Measurements from ENCODE around the gene CENPM. TPM values are rescaled to one million over a fixed set of nuclear protein-coding genes. Genes with fewer than 3 reads are reported as not detected.

Gene CENPM
- total and polyA plus RNA-seq, 9 donors = 0.25 to 8.0 (median 1.8) TPM; not detected in 3

DNA sequence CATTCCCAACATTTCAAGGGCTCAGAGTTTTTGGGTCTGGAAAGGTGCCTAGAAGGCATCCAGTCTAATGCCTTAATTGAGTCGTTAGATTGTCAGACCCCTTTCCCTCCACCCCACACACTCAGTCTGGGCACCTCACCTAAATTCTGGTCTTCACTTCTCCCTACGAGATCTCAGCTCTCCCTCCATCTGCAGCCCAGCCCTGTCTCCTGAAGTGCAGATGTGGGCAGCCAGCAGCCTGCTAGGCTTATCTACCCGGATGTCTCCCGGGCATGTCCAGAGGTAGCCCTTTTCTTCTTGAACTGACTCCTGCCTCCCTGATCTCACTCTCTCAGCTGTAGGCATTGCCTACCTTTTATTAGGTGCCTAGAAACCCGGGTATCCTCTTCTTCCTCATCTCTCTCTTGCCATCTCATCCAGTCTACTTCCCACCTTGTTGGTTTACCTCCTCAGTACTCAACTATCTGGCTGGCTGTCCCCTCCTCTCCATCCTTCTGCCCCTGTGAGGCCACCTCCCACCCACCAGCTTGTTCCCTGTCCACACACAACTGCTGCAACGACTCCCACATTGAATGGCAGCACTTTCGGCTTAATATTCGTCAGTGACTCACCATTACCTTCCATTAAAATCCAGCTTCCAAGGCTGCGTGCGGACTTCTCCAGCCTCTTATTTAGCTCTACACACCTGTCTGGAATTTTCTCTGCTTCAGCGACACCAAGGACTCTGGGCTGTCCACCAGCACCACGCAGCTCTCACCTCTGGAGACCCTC lies 28.5 kb upstream of the CENPM start:
- intact Hi-C loops (cut with DNase I) = no loop called here
- peaks cover 3% of the 10 kb centered on the region for H3K4me1 ChIP-seq (ENCODE audit: insufficient read depth)
- no peak overlapping the region for H3K4me3 ChIP-seq
- H3K36me3 ChIP-seq = no peaks in the 10 kb centered on the region
- WGBS, 3 donors = 46 to 59% (median 51%) methylated on average over 12 of the region's 12 CpGs
- no peaks in the 10 kb centered on the region for H3K9me3 ChIP-seq
- no peaks in the 10 kb centered on the region for H3K27me3 ChIP-seq
- no peak overlapping the region for H3K27ac ChIP-seq
- DNase-seq = no peak
- TF ChIP-seq, protein P1, sequence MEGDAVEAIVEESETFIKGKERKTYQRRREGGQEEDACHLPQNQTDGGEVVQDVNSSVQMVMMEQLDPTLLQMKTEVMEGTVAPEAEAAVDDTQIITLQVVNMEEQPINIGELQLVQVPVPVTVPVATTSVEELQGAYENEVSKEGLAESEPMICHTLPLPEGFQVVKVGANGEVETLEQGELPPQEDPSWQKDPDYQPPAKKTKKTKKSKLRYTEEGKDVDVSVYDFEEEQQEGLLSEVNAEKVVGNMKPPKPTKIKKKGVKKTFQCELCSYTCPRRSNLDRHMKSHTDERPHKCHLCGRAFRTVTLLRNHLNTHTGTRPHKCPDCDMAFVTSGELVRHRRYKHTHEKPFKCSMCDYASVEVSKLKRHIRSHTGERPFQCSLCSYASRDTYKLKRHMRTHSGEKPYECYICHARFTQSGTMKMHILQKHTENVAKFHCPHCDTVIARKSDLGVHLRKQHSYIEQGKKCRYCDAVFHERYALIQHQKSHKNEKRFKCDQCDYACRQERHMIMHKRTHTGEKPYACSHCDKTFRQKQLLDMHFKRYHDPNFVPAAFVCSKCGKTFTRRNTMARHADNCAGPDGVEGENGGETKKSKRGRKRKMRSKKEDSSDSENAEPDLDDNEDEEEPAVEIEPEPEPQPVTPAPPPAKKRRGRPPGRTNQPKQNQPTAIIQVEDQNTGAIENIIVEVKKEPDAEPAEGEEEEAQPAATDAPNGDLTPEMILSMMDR (IDR thresholded peaks at IDR 0.05) = no peak
- TF ChIP-seq POLR2A (IDR thresholded peaks at IDR 0.05) = no peak
- no peak for TF ChIP-seq EP300 (IDR thresholded peaks at IDR 0.05)

DNA sequence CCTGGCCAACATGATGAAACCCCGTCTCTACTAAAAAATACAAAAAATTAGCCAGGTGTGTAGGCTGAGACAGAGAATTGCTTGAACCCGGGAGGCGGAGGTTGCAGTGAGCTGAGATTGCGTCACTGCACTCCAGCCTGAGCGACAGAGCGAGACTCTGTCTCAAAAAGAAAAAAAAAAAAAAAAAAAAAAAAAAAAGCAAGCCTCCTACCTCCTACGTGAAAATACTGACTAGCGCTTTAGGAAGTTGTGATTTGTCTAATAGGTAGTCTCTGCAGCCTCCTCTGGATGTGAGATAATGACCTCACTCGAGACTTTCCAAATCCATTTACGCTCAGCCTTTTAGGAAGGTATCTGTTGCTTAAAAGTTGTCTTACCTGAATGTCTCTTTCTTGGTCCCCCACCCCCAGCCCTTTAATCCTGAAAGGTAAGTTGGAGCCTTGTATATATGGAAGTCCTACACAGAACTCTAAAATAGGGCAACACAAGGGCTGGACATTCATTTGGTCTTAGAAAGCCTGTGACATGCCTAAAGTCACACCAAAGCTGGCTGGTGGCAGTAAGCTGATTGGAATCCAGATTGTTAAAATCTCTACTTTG lies 27.8 kb upstream of the CENPM start:
- Histone ChIP-seq H3K4me1 (ENCODE audit: insufficient read depth) (peaks cover 3% of the 10 kb centered on the region), H3K27ac (no peak overlapping the region), H3K27me3 (no peaks in the 10 kb centered on the region), H3K4me3 (no peak overlapping the region), H3K9me3 (no peaks in the 10 kb centered on the region), H3K36me3 (no peaks in the 10 kb centered on the region)
- TF ChIP-seq, protein P1 (IDR thresholded peaks at IDR 0.05) = no peak
- no peak for TF ChIP-seq EP300 (IDR thresholded peaks at IDR 0.05)
- 56 to 62% (median 58%) methylated on average over 10 of the region's 10 CpGs for WGBS, 3 donors
- DNase-seq = no peak
- intact Hi-C loops (cut with DNase I) = no loop called here

DNA sequence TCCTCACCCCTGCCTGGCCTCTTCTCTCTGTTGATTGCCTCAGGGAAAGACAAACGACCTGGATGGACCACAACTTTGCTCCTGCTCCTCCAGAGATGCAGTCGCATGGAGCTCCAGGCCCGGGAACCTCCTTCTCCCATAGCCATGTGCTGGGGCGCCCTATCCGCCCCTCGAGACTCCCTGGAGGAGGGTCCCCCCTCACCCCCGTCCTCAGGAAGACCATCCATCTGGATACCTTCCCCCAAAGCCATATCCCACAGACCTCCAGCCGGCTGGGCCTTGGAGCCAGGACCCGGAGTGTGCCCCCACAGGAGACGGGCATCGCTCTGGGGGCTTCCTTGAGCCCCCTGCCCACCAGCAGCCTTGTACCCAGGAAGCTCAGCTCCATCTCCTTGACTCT lies 24.5 kb upstream of the CENPM start:
- H3K27me3 ChIP-seq = no peaks in the 10 kb centered on the region

DNA sequence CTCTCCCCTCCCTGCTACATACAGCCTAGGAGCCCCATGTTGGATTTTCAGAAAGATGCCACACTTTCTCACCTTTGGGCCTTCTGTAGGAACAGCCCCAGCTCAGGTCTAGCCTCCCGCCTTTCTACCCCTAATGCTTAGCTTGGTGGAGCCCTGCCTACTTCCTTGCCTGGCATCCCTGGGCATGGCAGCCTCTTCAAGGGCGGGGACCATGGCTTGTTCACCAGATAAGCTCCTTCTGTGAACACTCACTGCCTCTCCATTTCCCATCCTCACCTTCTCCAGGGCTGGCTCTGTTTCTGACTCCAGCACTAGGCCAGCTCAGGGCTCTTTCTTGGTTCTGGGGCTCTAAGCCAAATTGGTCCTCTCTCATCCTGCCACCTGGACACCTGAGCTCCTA lies 23.6 kb upstream of the CENPM start:
- Histone ChIP-seq H3K27me3 (no peaks in the 10 kb centered on the region), H3K9me3 (no peaks in the 10 kb centered on the region), H3K36me3 (no peaks in the 10 kb centered on the region), H3K4me3 (no peak overlapping the region), H3K4me1 (ENCODE audit: insufficient read depth) (no peaks in the 10 kb centered on the region), H3K27ac (no peak overlapping the region)
- intact Hi-C loops (cut with DNase I) = no loop called here
- DNase-seq = no peak
- TF ChIP-seq EP300 (IDR thresholded peaks at IDR 0.05) (no peak), POLR2A (IDR thresholded peaks at IDR 0.05) (no peak)
- TF ChIP-seq, protein P1 (IDR thresholded peaks at IDR 0.05) = no peak
- 87 to 94% (median 91%) methylated on average over 2 of the region's 2 CpGs for WGBS, 3 donors

More for the DNA sequence above, 24.5 kb upstream of the CENPM start:
- Histone ChIP-seq H3K36me3 (no peaks in the 10 kb centered on the region), H3K27ac (no peak overlapping the region), H3K4me1 (ENCODE audit: insufficient read depth) (no peaks in the 10 kb centered on the region), H3K4me3 (no peak overlapping the region), H3K9me3 (no peaks in the 10 kb centered on the region)
- no peak for TF ChIP-seq POLR2A (IDR thresholded peaks at IDR 0.05)
- TF ChIP-seq EP300 (IDR thresholded peaks at IDR 0.05) = no peak
- TF ChIP-seq, protein P1 (IDR thresholded peaks at IDR 0.05) = no peak
- DNase-seq = no peak
- WGBS, 3 donors = 75 to 83% (median 78%) methylated on average over 11 of the region's 11 CpGs
- intact Hi-C loops (cut with DNase I) = no loop called here
